Islet precursor cell (in vitro differentiated cells): ENCODE measurements around the gene MLNR.

ENCODE experiments used
- DNase-seq: peaks from one replicate; pipeline ENCODE4 v3.0.0-alpha.2; 2018

Gene MLNR

GRCh38 chr13:49220036-49220855 is at the start of gene MLNR:
Gene MLNR (plus strand): TSS chr13:49220338. CDS start chr13:49220338, 0 bp downstream.
- DNase-seq = peak; percentile 82

DNA sequence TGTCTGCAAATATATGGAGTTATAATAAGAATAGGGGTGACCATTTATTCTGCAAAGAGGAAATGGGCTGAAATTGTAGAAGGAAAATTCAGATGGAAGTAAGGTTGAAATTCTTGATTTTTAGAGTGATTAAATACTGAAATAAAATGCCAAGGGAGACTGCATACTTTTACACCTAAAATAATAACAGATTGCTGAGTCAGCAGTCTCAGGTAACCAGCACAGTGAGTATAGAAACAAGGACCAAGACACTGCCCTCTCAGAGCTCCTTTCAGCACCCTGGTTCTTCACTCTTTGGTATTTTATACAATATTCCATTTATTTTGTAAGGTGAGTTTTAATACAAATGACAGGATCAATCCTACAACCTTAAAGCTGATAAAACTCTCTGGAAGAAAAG is 48.8 kb upstream of the MLNR start:
- DNase-seq = no peak

- DNase-seq = no peak
Observed at GRCh38 chr13:49183672-49184325, 36.3 kb upstream of the MLNR start.

DNA sequence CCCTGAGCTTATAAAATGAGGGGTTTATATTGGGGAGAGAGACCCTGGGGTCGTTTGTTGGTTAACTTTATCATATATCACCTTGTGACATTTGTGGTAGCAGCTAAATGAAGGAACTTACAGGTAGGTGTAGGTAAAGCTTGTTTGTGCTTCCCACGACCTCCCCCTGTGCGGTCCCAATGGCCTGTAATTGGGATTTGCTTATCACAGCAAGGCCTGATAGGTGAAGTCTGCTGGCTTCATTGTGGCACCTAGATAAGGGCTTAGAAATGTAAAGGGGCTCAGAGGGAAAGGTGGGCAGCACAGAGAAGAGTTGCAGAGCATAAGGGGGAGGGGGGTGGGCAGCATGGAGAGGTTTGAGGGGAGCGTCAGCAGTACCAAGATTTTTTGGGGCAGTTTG is 35.5 kb upstream of the MLNR start:
- no peak for DNase-seq

DNA sequence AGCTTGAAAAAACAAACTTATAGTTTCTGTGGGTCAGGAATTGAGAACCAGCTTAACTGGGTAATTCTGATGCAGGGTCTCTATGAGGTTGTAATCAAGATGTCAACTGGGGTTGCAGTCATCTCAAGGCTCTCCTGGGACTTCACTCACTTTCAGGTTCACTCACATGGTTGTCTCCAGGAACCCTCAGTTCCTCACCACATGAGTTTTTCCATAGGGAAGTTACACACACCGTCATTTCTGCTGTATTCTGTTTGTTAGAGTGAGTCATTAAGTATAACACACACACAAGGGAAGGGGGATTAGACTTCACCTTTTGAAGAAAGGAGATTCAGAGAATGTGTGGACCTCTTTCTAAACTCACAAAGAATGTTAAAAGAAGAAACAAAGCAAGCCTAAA is 34.9 kb upstream of the MLNR start:
- no peak for DNase-seq

DNA sequence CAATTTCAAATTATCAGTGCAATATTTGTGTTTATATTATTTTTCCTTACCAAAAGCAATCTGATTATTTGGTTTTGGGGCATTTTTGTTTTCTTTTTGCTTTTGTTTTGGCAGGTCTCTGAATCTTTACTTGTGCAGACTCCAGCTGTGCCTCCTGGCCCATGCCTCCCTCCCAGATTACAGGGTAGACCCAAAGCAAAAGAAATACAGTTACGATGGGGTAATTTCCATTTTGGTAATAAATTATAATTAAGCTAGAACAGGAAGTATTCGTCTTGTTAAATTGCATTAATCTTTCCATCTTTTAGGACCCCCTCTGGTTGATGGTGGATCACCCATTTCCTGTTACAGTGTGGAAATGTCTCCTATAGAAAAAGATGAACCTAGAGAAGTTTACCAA is 29.2 kb upstream of the MLNR start:
- DNase-seq = no peak

- DNase-seq = no peak
Observed at GRCh38 chr13:49206641-49207040, 13.5 kb upstream of the MLNR start.

DNA sequence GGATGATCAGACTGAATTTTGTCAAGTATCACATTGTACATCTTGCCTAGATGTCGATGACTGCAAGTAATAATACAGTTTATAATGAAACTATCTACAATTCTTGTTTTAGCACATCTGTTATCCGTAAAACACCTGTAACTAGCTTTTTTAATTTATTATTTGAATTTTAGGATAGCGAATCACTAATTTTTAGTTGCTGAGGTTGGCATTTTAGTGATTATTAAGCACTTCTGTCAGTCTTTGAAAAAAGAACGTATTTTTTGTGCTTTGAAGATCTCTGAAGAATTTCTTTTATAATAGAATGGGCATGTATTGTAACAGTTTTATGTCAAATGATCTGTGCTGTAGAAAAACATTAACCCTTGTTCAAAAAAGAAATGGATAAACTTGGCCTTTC is 11.5 kb upstream of the MLNR start:
- DNase-seq = no peak

DNA sequence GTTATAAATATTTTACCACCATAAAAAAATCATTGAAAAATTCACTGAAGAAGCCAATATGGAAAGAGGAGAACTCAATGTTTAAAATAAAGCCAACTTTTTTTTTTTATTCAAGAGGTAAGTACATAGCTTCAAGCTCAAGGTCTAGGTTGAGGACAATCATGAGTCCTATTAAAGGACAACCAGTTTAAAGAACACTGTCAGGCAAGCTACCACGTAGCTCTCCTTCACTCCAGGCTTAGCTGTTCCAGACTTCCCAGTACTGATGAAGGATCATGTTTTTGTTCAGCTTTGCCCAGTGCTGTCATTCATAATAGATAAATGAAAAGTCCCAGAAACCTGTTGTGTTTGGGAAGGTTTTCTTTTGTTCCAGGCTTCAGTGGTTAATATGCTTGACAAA is 10.0 kb upstream of the MLNR start:
- no peak for DNase-seq

- no peak for DNase-seq
Observed at GRCh38 chr13:49210669-49211068, 9.5 kb upstream of the MLNR start.

GRCh38 chr13:49213539-49213938 is 6.6 kb upstream of the MLNR start:
- no peak for DNase-seq

DNA sequence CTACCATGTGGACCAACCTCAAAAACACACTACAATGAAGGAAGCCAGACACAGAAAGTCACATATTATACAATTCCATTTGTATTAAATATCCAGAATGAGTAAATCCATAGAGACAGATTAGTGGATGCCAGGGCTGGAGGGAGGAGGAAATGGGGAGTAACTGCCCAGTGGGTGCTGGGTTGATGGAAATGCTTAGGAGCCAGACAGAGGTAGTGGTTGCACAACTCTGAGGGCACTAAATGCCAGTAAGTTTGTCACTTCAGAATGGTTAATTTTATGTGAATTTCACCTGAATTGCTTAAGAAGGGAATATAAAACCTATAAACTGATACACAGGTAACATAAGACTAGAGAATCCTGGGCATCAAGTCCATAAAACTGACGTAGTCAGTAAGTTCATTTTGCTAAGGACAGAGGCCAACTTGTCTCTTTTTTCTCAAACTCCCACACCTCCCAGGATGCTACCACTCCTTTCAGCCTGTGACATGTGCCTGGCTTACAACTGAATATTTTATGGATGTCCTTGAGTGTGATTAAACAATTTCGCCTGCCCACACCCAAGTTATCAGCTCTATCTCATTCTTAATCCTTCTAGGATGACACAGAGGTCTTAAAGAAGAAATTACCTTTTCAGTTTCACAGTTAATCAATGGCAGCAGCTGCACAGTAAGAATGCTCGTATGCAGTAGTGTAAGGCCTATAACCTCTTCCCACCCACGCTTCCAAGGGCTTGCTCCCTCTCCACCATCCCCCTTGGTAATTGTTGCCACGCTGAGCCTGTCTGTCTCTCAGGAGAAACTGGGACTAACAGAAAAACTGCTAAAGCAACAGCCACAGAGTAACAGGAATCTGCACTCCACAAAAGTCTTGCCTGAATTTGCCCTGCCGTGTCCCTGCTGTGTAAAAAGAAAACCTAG is 5.9 kb upstream of the MLNR start:
- DNase-seq = no peak

DNA sequence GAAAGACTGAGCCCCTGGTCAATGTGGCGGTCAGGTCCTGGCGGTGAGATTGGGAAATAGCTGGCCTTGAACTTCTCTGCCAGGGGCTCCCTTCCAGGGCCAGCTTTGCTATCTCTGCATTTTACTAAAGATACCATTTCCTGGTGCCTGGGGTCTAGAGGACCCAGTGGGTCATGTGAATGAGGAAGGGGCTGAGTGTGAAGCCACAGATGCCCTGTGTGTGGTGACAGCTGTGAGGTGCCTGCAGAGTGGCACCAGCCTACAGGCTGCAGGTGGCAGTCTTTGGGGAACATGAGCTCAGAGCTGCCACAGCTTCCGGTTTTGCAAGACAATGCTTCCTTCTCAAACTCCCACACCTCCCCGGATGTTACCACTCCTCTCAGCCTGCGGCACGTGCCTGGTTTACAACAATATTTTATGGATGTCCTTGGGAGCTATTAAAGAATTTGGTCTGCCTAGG is 5.2 kb upstream of the MLNR start:
- no peak for DNase-seq

GRCh38 chr13:49216334-49216733 is 3.8 kb upstream of the MLNR start:
- no peak for DNase-seq

DNA sequence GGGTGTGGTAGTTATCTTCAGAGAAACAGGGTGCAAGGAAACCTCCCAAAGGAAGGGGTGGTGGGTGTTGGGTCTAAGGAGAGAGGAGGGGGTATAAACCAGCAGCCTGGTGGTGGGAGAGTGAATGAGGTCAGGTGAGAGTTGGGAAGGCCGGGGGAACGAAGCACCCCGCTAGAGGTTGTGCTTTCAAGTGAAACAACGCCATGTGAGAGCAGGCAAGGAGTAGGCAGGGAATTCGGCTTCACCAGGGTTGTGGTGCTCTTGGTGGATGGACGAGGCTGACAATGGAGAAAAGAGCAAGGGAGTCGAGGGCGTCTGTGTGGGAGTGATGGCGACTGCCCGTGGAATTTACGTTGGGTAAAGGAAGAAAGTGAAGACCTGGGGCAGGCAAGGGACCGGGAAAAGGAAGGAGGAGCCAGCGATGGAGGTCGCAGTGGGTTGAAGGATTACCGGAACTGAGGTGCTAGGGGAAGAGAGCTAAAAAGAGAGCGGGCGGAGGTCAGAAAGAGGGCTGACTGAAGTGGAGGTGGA is 2.1 kb upstream of the MLNR start:
- DNase-seq = no peak

GRCh38 chr13:49218493-49219051 is 1.6 kb upstream of the MLNR start:
- peak; percentile 87 for DNase-seq

GRCh38 chr13:49219647-49220035 is 497 bp upstream of the MLNR start:
- no peak for DNase-seq

DNA sequence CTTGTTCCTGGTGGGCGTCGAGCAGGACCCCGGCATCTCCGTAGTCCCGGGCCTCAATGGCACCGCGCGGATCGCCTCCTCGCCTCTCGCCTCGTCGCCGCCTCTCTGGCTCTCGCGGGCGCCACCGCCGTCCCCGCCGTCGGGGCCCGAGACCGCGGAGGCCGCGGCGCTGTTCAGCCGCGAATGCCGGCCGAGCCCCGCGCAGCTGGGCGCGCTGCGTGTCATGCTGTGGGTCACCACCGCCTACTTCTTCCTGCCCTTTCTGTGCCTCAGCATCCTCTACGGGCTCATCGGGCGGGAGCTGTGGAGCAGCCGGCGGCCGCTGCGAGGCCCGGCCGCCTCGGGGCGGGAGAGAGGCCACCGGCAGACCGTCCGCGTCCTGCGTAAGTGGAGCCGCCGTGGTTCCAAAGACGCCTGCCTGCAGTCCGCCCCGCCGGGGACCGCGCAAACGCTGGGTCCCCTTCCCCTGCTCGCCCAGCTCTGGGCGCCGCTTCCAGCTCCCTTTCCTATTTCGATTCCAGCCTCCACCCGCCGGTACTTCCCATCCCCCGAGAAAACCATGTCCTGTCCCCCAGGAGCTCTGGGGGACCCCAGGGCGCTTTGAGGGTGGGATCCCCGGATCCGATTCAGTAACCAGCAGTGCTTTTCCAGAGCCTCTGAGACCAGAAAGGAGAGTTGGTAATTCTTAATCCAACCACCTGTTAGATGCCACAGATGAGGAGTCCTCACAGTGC is 885 bp downstream of the MLNR start:
- DNase-seq = no peak

GRCh38 chr13:49221590-49221965 is 1.4 kb downstream of the MLNR start:
- DNase-seq = no peak

- DNase-seq = no peak
Observed at GRCh38 chr13:49225223-49226042, 5.3 kb downstream of the MLNR start.

DNA sequence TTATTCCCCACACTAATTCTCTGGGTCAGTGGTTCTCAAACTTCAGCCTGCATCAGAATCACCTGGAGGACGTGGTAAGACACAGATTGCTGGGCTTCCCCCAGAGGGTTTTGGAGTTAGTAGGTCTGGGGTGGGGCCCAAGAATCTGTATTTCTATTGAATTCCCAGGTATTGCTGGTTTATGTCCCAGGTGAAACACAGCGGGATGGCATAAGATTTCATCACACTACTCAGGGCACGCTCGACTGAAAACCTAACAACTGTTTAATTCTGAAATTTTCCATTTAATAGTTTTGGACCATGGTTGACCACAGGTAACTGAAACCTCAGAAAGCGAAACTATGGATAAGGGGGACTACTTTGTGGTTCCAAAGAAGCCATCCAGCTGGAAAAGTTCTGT is 6.5 kb downstream of the MLNR start:
- DNase-seq = no peak
